ENCODE measurements around the gene TBC1D9. TPM values are rescaled to one million over a fixed set of nuclear protein-coding genes. Genes with fewer than 3 reads are reported as not detected.

Gene TBC1D9
- polyA plus RNA-seq, 1 of the 3 experiments (the other 2 are of a cell fraction): 13.5 TPM

- POLR2A ChIA-PET: no interaction called here
- H3K9ac ChIP-seq: no peak overlapping the region
- no peaks in the 10 kb centered on the region for H3K27me3 ChIP-seq (ENCODE audit: insufficient read depth)
- peaks cover 4% of the 10 kb centered on the region for H3F3A ChIP-seq (replicated peaks; ENCODE audit: insufficient read depth)
- no peaks in the 10 kb centered on the region for H4K20me1 ChIP-seq (ENCODE audit: insufficient read depth)
- H3K4me1 ChIP-seq (ENCODE audit: control insufficient read depth in 1 of 2, insufficient read depth in 2 of 2, low read depth in 1 of 2, low read length in 1 of 2): no peaks in the 10 kb centered on the region
- H2AFZ ChIP-seq (ENCODE audit: low read depth): no peak overlapping the region
- no peaks in the 10 kb centered on the region for H3K9me3 ChIP-seq
- TF ChIP-seq RCOR1 (IDR thresholded peaks at IDR 0.05; ENCODE audit: low read length) (no peak), TEAD4 (IDR thresholded peaks at IDR 0.05; ENCODE audit: borderline replicate concordance, insufficient read depth) (no peak), ELF1 (IDR thresholded peaks at IDR 0.05) (no peak), RAD21 (IDR thresholded peaks at IDR 0.05; ENCODE audit: low read length) (no peak), SIN3A (IDR thresholded peaks at IDR 0.05; ENCODE audit: borderline replicate concordance, low read depth, low read length) (no peak), FOXM1 (IDR thresholded peaks at IDR 0.05; ENCODE audit: low read depth) (no peak), PBX3 (IDR thresholded peaks at IDR 0.05) (no peak), RFX5 (IDR thresholded peaks at IDR 0.05; ENCODE audit: low read length) (no peak), NFIC (IDR thresholded peaks at IDR 0.05; ENCODE audit: borderline replicate concordance) (no peak), USF2 (IDR thresholded peaks at IDR 0.05; ENCODE audit: borderline replicate concordance, low read depth, low read length) (no peak), USF1 (IDR thresholded peaks at IDR 0.05; ENCODE audit: borderline replicate concordance, low read depth) (no peak), FOXJ3 (CRISPR knock-in tag; IDR thresholded peaks at IDR 0.05) (no peak), EP300 (IDR thresholded peaks at IDR 0.05; ENCODE audit: borderline replicate concordance in 1 of 2, low read depth in 1 of 2, low read length in 1 of 2) (no peak)
- no peak overlapping the region for H3K4me3 ChIP-seq (ENCODE audit: low read depth in 2 of 2, low read length in 1 of 2)
- H3K79me2 ChIP-seq (ENCODE audit: insufficient read depth): no peaks in the 10 kb centered on the region
- no peaks in the 10 kb centered on the region for H3K9me2 ChIP-seq
- no peak for DNase-seq
- CTCF ChIA-PET: interaction anchor here (1.3 kb wide), 1 partner anchor 32 kb away, joined by 4 read pairs; no protein-coding TSS in a partner anchor
- no peak overlapping the region for H3K27ac ChIP-seq (ENCODE audit: low read depth in 2 of 2, low read length in 1 of 2)
- H3K4me2 ChIP-seq: no peak overlapping the region
- WGBS (ENCODE audit: low lambda C conversion rate): 80% methylated on average over 3 of the region's 3 CpGs
- H3K36me3 ChIP-seq (replicated peaks in 1 of 2; ENCODE audit: control insufficient read depth in 1 of 2, insufficient read depth in 2 of 2, low read length in 1 of 2): no peaks in the 10 kb centered on the region
Observed at GRCh38 chr4:140769209-140769608, 13.0 kb upstream of the TBC1D9 start.

- H3K27ac ChIP-seq (ENCODE audit: low read depth in 2 of 2, low read length in 1 of 2): no peak overlapping the region
- DNase-seq: no peak
- CTCF ChIA-PET: interaction anchor here (1.1 kb wide), 1 partner anchor 8 kb away, joined by 3 read pairs; the partner anchor contains the start of gene TBC1D9
- H3K4me3 ChIP-seq (ENCODE audit: low read depth in 2 of 2, low read length in 1 of 2): no peak overlapping the region
- no peaks in the 10 kb centered on the region for H3K4me1 ChIP-seq (ENCODE audit: control insufficient read depth in 1 of 2, insufficient read depth in 2 of 2, low read depth in 1 of 2, low read length in 1 of 2)
- no peaks in the 10 kb centered on the region for H4K20me1 ChIP-seq (ENCODE audit: insufficient read depth)
- no peaks in the 10 kb centered on the region for H3K79me2 ChIP-seq (ENCODE audit: insufficient read depth)
- H3K4me2 ChIP-seq: no peak overlapping the region
- H2AFZ ChIP-seq (ENCODE audit: low read depth): no peak overlapping the region
- TF ChIP-seq FOXJ3 (CRISPR knock-in tag; IDR thresholded peaks at IDR 0.05) (no peak), TEAD4 (IDR thresholded peaks at IDR 0.05; ENCODE audit: borderline replicate concordance, insufficient read depth) (no peak), FOXM1 (IDR thresholded peaks at IDR 0.05; ENCODE audit: low read depth) (no peak), PBX3 (IDR thresholded peaks at IDR 0.05) (peak; percentile 71)
- no peaks in the 10 kb centered on the region for H3K36me3 ChIP-seq (replicated peaks in 1 of 2; ENCODE audit: control insufficient read depth in 1 of 2, insufficient read depth in 2 of 2, low read length in 1 of 2)
- 72% methylated on average over 7 of the region's 7 CpGs for WGBS (ENCODE audit: low lambda C conversion rate)
- no peaks in the 10 kb centered on the region for H3K9me3 ChIP-seq
- peaks cover 4% of the 10 kb centered on the region for H3F3A ChIP-seq (replicated peaks; ENCODE audit: insufficient read depth)
- POLR2A ChIA-PET: no interaction called here
- no peaks in the 10 kb centered on the region for H3K27me3 ChIP-seq (ENCODE audit: insufficient read depth)
- no peak overlapping the region for H3K9ac ChIP-seq
- no peaks in the 10 kb centered on the region for H3K9me2 ChIP-seq
Observed at GRCh38 chr4:140764785-140765392, 8.7 kb upstream of the TBC1D9 start.

Data from SK-N-SH (cell line).